Testis (tissue), 2 donors: ENCODE measurements around the gene OR5C1.

Experiments
- POLR2A ChIP-seq: fragments of 450-650 bp; IDR thresholded peaks from one replicate; pipeline ENCODE4 v1.6.1; 2017; ENCODE audit warnings: antibody characterized with exemption, mild to moderate bottlenecking, moderate library complexity
- TF ChIP-seq, protein P1 (sequence below), 3 experiments: fragments of 450-650 bp in 2 of 3; fragments of 200-600 bp in 1 of 3; sonication (generic) in 1 of 3; IDR thresholded peaks; one replicate each; pipeline ENCODE4 v1.5.1; 2016 to 2019; ENCODE audit warnings: antibody characterized with exemption in 3 of 3, mild to moderate bottlenecking in 2 of 3, moderate library complexity in 1 of 3

DNA sequence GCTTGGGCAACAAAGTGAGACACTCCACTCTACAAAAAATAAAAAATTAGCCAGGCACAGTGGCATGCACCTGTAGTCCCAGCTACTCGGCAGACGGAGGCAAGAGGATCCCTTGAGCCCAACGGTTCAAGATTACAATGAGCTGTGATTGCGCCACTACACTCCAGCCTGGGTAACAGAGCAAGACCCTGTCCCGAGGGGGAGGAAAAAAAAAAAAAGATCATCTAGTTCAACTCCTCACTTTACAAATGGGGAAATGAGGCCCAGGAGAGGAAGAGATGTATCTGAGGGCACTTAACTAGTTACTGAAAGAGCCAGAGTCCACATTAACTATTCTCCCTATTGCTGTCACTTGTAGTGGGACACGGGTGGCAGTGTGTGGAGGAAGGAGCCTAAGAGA is 25.8 kb downstream of the OR5C1 start:
- no peak for TF ChIP-seq POLR2A
- TF ChIP-seq, protein P1, sequence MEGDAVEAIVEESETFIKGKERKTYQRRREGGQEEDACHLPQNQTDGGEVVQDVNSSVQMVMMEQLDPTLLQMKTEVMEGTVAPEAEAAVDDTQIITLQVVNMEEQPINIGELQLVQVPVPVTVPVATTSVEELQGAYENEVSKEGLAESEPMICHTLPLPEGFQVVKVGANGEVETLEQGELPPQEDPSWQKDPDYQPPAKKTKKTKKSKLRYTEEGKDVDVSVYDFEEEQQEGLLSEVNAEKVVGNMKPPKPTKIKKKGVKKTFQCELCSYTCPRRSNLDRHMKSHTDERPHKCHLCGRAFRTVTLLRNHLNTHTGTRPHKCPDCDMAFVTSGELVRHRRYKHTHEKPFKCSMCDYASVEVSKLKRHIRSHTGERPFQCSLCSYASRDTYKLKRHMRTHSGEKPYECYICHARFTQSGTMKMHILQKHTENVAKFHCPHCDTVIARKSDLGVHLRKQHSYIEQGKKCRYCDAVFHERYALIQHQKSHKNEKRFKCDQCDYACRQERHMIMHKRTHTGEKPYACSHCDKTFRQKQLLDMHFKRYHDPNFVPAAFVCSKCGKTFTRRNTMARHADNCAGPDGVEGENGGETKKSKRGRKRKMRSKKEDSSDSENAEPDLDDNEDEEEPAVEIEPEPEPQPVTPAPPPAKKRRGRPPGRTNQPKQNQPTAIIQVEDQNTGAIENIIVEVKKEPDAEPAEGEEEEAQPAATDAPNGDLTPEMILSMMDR (IDR thresholded peaks at IDR 0.05): no peak
